Measurements from ENCODE around the gene CDH24. TPM values are rescaled to one million over a fixed set of nuclear protein-coding genes. Genes with fewer than 3 reads are reported as not detected.

CDH24 gene
- total and polyA plus RNA-seq, 2 experiments from 2014 or later = 4.4 to 17.8 TPM

DNA sequence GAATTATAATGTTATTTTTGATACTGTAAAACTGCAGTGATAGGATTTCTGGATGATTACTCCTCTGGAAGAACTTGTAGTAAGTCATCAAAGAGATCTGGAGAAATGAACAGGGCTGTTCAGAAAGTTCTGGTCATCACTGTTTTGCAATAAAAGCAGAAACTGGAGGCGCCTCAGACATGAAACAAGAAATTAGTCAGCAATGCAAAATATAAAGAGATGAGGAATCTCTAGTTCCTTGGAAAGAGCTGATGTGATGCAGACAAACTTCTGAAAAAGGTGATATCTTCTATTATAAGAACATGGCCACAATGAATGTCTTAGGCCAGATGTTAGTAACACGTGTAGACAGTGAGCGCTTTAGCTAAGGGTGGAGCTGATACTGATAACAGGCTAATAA is 28.1 kb upstream of the CDH24 start:
- H3K36me3 ChIP-seq (ENCODE audit: insufficient read depth) = peaks cover 76% of the 10 kb centered on the region
- H3K4me2 ChIP-seq = no peak overlapping the region
- H3K4me3 Mint-ChIP-seq = no peak overlapping the region

More for the DNA sequence above, 28.1 kb upstream of the CDH24 start:
- peaks cover 3% of the 10 kb centered on the region; the same call in 1 of the 2 replicates for H3F3A ChIP-seq (replicated peaks; ENCODE audit: low read depth)
- H2AFZ ChIP-seq = no peak overlapping the region
- Mint-ChIP-seq H3K27ac (no peak overlapping the region), H3K4me1 (no peaks in the 10 kb centered on the region), H3K9me3 (no peaks in the 10 kb centered on the region), H3K27me3 (ENCODE audit: insufficient read depth, low read depth, poor library complexity) (peaks cover 2% of the 10 kb centered on the region), H3K36me3 (ENCODE audit: low read depth) (peaks cover 89% of the 10 kb centered on the region)
- no peak overlapping the region for H3K27ac ChIP-seq (ENCODE audit: low read depth)
- no peaks in the 10 kb centered on the region for H3K4me1 ChIP-seq (ENCODE audit: insufficient read depth)
- no peak overlapping the region for H3K4me3 ChIP-seq
- ATAC-seq = no peak
- H3K27me3 ChIP-seq (ENCODE audit: insufficient read depth) = no peaks in the 10 kb centered on the region
- H3K79me2 ChIP-seq (replicated peaks; ENCODE audit: insufficient read depth) = peaks cover 37% of the 10 kb centered on the region; the same call in 1 of the 2 replicates
- H4K20me1 ChIP-seq (replicated peaks; ENCODE audit: insufficient read depth) = peaks cover 48% of the 10 kb centered on the region
- no peak for DNase-seq (ENCODE audit: low spot score)
- TF ChIP-seq, protein P1, sequence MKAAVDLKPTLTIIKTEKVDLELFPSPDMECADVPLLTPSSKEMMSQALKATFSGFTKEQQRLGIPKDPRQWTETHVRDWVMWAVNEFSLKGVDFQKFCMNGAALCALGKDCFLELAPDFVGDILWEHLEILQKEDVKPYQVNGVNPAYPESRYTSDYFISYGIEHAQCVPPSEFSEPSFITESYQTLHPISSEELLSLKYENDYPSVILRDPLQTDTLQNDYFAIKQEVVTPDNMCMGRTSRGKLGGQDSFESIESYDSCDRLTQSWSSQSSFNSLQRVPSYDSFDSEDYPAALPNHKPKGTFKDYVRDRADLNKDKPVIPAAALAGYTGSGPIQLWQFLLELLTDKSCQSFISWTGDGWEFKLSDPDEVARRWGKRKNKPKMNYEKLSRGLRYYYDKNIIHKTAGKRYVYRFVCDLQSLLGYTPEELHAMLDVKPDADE (IDR thresholded peaks at IDR 0.05) = no peak
- TF ChIP-seq ZNF114 (CRISPR knock-in tag; IDR thresholded peaks at IDR 0.05) (no peak), NANOG (IDR thresholded peaks at IDR 0.05; ENCODE audit: borderline replicate concordance) (no peak), EZH2 (IDR thresholded peaks at IDR 0.05; ENCODE audit: low read depth, unreplicated experiment) (no peak), CREB1 (CRISPR knock-in tag; IDR thresholded peaks at IDR 0.05; ENCODE audit: low read depth) (no peak), ZNF331 (CRISPR knock-in tag; IDR thresholded peaks at IDR 0.05; ENCODE audit: low read depth) (no peak), ZNF462 (CRISPR knock-in tag; IDR thresholded peaks at IDR 0.05) (no peak), EZH2phosphoT487 (IDR thresholded peaks at IDR 0.05; ENCODE audit: unreplicated experiment) (no peak), POLR2AphosphoS5 (IDR thresholded peaks at IDR 0.05; ENCODE audit: low read depth) (no peak), JUNB (IDR thresholded peaks at IDR 0.05; ENCODE audit: unreplicated experiment) (no peak), CTCF (conservative IDR thresholded peaks at IDR 0.05; ENCODE audit: low read depth in 2 of 2) (no peak), STAT1 (IDR thresholded peaks at IDR 0.05; ENCODE audit: unreplicated experiment) (no peak)
- TF ChIP-seq, protein P2, sequence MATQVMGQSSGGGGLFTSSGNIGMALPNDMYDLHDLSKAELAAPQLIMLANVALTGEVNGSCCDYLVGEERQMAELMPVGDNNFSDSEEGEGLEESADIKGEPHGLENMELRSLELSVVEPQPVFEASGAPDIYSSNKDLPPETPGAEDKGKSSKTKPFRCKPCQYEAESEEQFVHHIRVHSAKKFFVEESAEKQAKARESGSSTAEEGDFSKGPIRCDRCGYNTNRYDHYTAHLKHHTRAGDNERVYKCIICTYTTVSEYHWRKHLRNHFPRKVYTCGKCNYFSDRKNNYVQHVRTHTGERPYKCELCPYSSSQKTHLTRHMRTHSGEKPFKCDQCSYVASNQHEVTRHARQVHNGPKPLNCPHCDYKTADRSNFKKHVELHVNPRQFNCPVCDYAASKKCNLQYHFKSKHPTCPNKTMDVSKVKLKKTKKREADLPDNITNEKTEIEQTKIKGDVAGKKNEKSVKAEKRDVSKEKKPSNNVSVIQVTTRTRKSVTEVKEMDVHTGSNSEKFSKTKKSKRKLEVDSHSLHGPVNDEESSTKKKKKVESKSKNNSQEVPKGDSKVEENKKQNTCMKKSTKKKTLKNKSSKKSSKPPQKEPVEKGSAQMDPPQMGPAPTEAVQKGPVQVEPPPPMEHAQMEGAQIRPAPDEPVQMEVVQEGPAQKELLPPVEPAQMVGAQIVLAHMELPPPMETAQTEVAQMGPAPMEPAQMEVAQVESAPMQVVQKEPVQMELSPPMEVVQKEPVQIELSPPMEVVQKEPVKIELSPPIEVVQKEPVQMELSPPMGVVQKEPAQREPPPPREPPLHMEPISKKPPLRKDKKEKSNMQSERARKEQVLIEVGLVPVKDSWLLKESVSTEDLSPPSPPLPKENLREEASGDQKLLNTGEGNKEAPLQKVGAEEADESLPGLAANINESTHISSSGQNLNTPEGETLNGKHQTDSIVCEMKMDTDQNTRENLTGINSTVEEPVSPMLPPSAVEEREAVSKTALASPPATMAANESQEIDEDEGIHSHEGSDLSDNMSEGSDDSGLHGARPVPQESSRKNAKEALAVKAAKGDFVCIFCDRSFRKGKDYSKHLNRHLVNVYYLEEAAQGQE (IDR thresholded peaks at IDR 0.05; ENCODE audit: unreplicated experiment) = no peak
- H3K9me2 ChIP-seq (ENCODE audit: insufficient read depth) = no peaks in the 10 kb centered on the region
